SJSA1 (cell line): ENCODE results near the gene SLC7A8. TPM values are rescaled to one million over a fixed set of nuclear protein-coding genes. Genes with fewer than 3 reads are reported as not detected.

Source experiments
- DNase-seq, 2 experiments: peaks; one replicate each; pipeline ENCODE4 v3.0.0-alpha.2; 2015 to 2020; ENCODE audit warnings: low spot score in 2 of 2, low read depth in 1 of 2
- H3K27ac ChIP-seq: fragments of 250-450 bp; sonication (Bioruptor Pico); 2 replicates; pipeline ENCODE4 v1.5.1; 2020; ENCODE audit warnings: mild to moderate bottlenecking, moderate library complexity
- H3K27me3 ChIP-seq: fragments of 250-450 bp; sonication (Bioruptor Pico); replicated peaks from 2 replicates; pipeline ENCODE4 v1.5.1; 2020; ENCODE audit warnings: mild to moderate bottlenecking, moderate library complexity
- H3K36me3 ChIP-seq: fragments of 250-450 bp; sonication (Bioruptor Pico); 2 replicates; pipeline ENCODE4 v1.5.1; 2020; ENCODE audit warnings: mild to moderate bottlenecking
- H3K4me1 ChIP-seq: fragments of 250-450 bp; sonication (Bioruptor Pico); replicated peaks from 2 replicates; pipeline ENCODE4 v1.6.1; 2021; ENCODE audit warnings: mild to moderate bottlenecking
- H3K4me3 ChIP-seq: fragments of 250-450 bp; sonication (Bioruptor Pico); 2 replicates; pipeline ENCODE4 v1.5.1; 2020; ENCODE audit warnings: mild to moderate bottlenecking
- H3K9me3 ChIP-seq: fragments of 250-450 bp; sonication (Bioruptor Pico); replicated peaks from 2 replicates; pipeline ENCODE4 v1.5.1; 2020; ENCODE audit warnings: mild to moderate bottlenecking
- total RNA-seq: library from RNA; depleted of rRNA; stranded (reverse); fragments of >200 nt; shearing (Covaris generic); gene quantifications from 2 replicates; pipeline ENCODE4 v1.2.3, GENCODE V29; 2014

The SLC7A8 gene
- total RNA-seq, 1 experiment from 2014 or later, result 0.45 TPM

DNA sequence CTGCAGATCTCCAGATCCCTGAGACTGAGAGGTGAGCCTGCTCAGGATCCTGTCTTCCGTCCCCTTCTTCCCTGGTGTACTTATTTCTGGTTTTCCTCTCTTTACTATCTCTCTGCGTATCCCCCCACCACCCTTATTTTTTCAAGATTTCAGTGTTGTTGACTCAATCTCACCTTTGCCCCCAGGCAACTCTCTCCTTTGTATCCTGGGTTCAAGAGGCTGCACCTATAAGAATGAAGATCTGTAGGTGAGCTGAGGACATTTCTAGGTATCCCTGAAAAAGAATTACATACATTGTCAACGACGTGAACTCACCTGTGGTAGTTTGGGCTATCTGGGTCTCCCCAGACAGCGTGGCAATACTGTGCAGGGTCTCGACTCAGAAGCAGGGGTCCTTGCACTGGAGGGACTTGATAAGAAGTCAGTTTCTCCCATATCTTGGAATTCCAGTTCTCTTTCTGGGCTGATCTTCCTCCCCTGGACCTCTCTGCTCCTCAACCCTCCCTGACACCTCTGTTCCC lies 79.3 kb downstream of the SLC7A8 start:
- DNase-seq, result no peak
- no peak overlapping the region for H3K4me3 ChIP-seq
- H3K9me3 ChIP-seq, result no peaks in the 10 kb centered on the region
- H3K27ac ChIP-seq, result no peak overlapping the region
- H3K4me1 ChIP-seq, result no peaks in the 10 kb centered on the region
- H3K27me3 ChIP-seq, result no peaks in the 10 kb centered on the region
- H3K36me3 ChIP-seq, result peaks cover 4% of the 10 kb centered on the region; the same call in 1 of the 2 replicates

DNA sequence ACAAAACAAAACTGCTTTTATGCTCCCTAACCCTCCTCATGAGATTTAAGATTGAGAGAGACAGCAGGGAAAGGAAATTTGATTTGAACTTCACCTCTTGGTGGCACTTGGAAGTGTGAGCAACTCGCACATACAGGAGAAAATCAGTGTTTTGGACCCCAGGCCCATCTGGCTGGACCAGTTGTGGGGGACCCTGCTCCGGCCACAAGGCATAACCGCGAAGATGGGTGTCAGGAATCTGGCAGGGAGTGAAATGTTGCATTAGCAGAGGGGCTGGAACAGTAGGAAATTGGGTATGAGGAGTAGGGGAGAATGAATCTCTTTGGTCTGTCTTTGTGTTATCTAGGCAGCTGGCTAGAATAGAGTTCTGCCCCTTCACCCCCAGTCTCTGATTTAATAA lies 79.9 kb downstream of the SLC7A8 start:
- H3K27ac ChIP-seq, result no peak overlapping the region
- DNase-seq, result no peak
- no peaks in the 10 kb centered on the region for H3K4me1 ChIP-seq
- H3K36me3 ChIP-seq, result peaks cover 9% of the 10 kb centered on the region; the same call in 1 of the 2 replicates
- no peaks in the 10 kb centered on the region for H3K27me3 ChIP-seq
- no peak overlapping the region for H3K4me3 ChIP-seq
- H3K9me3 ChIP-seq, result no peaks in the 10 kb centered on the region

- Histone ChIP-seq H3K4me3 (no peak overlapping the region), H3K27me3 (no peaks in the 10 kb centered on the region), H3K9me3 (no peaks in the 10 kb centered on the region), H3K36me3 (peaks cover 17% of the 10 kb centered on the region), H3K27ac (no peak overlapping the region), H3K4me1 (no peaks in the 10 kb centered on the region)
- DNase-seq, result no peak
Observed at GRCh38 chr14:23102801-23103200, 80.7 kb downstream of the SLC7A8 start.

GRCh38 chr14:23101986-23102625 lies 81.4 kb downstream of the SLC7A8 start:
- H3K4me1 ChIP-seq, result no peaks in the 10 kb centered on the region

DNA sequence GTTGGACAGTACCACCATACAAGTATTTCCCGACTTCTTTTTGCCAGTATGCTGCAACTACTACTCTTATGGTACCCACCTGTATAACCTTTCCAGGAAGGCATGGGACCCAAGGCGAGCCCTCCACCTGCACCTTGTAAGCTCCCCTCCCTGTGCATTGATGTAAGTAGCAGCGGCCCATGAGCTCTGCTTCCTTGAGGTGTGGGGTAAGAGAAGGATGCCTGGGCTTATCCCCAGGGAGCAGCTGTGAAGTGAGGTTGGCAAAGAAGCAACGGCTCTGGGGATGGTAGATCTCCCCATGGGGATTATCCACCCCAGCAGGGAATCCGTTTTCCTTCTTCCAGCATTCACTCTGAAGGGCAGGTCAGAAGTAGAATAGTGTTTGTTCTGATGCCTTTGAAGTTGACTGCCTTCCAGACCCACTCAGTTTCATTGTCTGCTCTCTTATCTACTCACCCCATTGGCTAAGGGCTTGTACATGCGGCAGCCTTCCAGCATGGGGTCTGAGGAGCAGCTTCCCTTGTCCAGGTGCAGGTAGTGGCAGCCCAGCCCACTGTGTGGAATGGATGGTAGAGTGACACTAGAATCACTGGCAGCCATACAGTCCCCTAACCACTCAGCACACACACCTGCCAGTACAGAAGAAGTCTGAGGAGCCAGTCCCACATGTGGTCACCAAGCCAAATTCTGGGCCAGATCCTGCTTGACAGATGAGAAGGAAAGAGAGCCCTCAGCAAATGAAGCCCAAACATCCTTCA lies 82.1 kb downstream of the SLC7A8 start:
- no peak overlapping the region for H3K4me3 ChIP-seq
- no peaks in the 10 kb centered on the region for H3K9me3 ChIP-seq
- DNase-seq, result no peak
- H3K36me3 ChIP-seq, result peaks cover 29% of the 10 kb centered on the region
- no peaks in the 10 kb centered on the region for H3K27me3 ChIP-seq
- H3K4me1 ChIP-seq, result 0 out of 2 replicates have a peak, but pooled peaks cover 4% of the 10 kb centered on the region
- no peak overlapping the region for H3K27ac ChIP-seq

More at GRCh38 chr14:23101986-23102625, 81.4 kb downstream of the SLC7A8 start:
- Histone ChIP-seq H3K9me3 (no peaks in the 10 kb centered on the region), H3K36me3 (peaks cover 24% of the 10 kb centered on the region), H3K27ac (no peak overlapping the region), H3K4me3 (no peak overlapping the region), H3K27me3 (no peaks in the 10 kb centered on the region)
- DNase-seq, result no peak

DNA sequence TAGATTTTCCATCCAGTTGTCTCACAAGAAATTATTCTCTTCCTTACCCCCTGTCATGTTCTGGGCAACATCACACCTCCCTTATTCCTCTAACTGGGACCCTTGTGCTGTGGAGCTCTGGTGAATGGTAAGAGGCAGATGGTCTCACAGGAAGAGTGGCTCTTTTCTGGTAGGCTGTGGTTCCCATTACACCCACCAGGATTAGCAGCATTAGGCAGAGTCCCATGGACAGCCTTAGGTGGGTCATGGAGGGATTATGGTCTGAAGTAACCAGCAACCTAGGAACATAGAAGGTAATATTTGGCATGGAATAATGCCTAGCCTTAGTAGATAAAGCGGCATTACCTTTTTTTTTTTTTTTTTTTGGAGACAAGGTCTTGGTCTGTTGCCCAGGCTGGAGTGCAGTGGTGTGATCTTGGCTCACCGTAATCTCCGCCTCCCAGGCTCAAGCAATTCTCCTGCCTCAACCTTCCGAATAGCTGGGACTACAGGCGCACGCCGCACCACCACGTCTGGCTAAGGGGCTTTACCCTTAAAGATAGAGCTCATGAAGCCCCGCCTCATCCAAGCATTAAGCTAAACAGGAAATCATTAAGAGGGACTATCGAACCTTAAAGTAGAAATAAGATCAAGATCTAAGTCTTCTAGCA lies 84.1 kb downstream of the SLC7A8 start:
- Histone ChIP-seq H3K4me1 (0 out of 2 replicates have a peak, but pooled peaks cover 4% of the 10 kb centered on the region), H3K9me3 (no peaks in the 10 kb centered on the region), H3K4me3 (no peak overlapping the region), H3K36me3 (peaks cover 37% of the 10 kb centered on the region), H3K27ac (no peak overlapping the region), H3K27me3 (no peaks in the 10 kb centered on the region)
- no peak for DNase-seq

DNA sequence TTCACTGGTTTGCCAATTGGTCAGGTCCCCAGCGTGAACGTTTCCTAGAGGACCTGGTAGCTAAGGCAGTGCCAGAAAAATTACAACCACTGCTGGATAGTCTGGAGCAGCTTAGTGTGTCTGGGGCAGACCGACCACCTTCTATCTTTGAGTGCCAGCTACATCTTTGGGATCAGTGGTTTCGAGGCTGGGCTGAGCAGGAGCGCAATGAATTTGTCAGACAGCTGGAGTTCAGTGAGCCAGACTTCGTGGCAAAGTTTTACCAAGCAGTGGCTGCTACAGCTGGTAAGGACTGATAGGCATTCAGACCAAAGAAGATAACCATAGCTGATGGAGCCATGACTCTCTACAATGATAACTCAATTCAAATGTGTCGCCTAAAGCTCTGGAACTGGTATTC lies 85.7 kb downstream of the SLC7A8 start:
- no peak overlapping the region for H3K27ac ChIP-seq
- H3K4me1 ChIP-seq, result 0 out of 2 replicates have a peak, but pooled peaks cover 4% of the 10 kb centered on the region
- H3K27me3 ChIP-seq, result no peaks in the 10 kb centered on the region
- no peak for DNase-seq
- H3K36me3 ChIP-seq, result peaks cover 45% of the 10 kb centered on the region
- H3K9me3 ChIP-seq, result no peaks in the 10 kb centered on the region
- H3K4me3 ChIP-seq, result no peak overlapping the region

DNA sequence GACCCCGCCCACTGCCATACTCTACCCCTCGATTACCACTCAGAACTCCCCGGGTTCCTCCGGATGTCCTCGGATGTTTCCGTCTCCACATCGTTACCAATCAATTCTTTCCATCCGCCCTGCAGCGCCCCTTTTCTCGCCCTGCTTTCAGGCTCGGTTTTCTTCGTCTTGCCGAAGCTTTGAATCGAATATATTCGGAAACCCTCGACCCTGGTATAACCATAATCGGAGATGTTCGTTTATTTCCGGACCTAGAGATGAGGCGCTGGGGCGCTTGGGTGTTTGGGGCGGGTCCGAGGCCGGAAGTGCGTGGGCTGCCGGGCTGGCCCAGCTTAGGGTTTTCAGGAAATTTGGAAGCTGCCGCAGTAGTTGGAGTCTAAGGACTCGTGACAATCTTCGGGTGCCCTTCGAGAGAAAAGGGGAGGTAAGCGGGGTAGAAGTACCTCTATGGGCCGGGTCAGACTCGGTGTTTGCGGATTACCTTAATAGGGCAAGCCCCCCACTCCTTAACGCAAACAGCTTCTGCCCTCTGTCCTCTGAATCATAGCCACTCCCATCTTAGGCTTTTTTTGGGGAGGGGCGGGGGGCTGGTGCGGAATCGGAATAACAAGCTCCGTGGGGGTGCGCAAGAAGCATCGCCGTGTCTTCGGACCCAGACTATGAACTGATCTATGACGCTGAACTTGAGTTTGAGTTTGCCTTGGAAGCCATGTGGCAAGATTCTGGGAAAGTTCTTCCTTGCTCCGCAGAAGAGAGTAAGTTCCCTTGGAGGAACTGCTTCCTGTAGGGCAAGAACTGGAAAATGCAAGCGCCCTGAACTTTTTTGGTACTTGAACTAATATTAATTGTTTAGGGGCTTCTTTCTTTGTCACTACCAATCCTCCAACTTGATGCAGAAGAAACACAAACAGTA lies 88.0 kb downstream of the SLC7A8 start, which contains the start of gene C14orf119:
TSS of gene C14orf119 (plus strand) at position 310 of the 913 bp plus-strand sequence. CDS start 2,154 bp downstream, outside the sequence.
- H3K27me3 ChIP-seq, result no peaks in the 10 kb centered on the region
- H3K27ac ChIP-seq, result peak within 1 kb of the TSS; percentile 84
- H3K4me3 ChIP-seq, result peak within 1 kb of the TSS; percentile 82
- no peaks in the 10 kb centered on the region for H3K9me3 ChIP-seq
- H3K36me3 ChIP-seq, result peaks cover 63% of the 10 kb centered on the region
- H3K4me1 ChIP-seq, result 0 out of 2 replicates have a peak, but pooled peaks cover 4% of the 10 kb centered on the region
- DNase-seq, result peak; percentile 98

- Histone ChIP-seq H3K36me3 (peaks cover 71% of the 10 kb centered on the region), H3K9me3 (no peaks in the 10 kb centered on the region)
- DNase-seq, result peak; percentile 78 to 96
Observed at GRCh38 chr14:23094666-23095195, 88.7 kb downstream of the SLC7A8 start, which contains the start of gene ACIN1. Gene ACIN1, minus strand, starts transcription at chr14:23095136. Its CDS starts 24 bp downstream, at chr14:23095112.

GRCh38 chr14:23093991-23094665 lies 89.3 kb downstream of the SLC7A8 start:
- peak overlapping the region; percentile 82 for H3K4me3 ChIP-seq
- no peaks in the 10 kb centered on the region for H3K27me3 ChIP-seq
- DNase-seq, result no peak
- H3K9me3 ChIP-seq, result no peaks in the 10 kb centered on the region
- no peak overlapping the region for H3K27ac ChIP-seq
- H3K36me3 ChIP-seq, result peaks cover 73% of the 10 kb centered on the region
- 0 out of 2 replicates have a peak, but pooled peaks cover 4% of the 10 kb centered on the region for H3K4me1 ChIP-seq

More at GRCh38 chr14:23094666-23095195, 88.7 kb downstream of the SLC7A8 start, which contains the start of gene ACIN1:
- no peaks in the 10 kb centered on the region for H3K27me3 ChIP-seq
- peak within 1 kb of the TSS; percentile 82 for H3K4me3 ChIP-seq
- peak within 1 kb of the TSS; percentile 84 for H3K27ac ChIP-seq
- 0 out of 2 replicates have a peak, but pooled peaks cover 4% of the 10 kb centered on the region for H3K4me1 ChIP-seq

- no peak overlapping the region for H3K4me3 ChIP-seq
- H3K4me1 ChIP-seq, result 0 out of 2 replicates have a peak, but pooled peaks cover 4% of the 10 kb centered on the region
- H3K27me3 ChIP-seq, result no peaks in the 10 kb centered on the region
- DNase-seq, result no peak
- no peaks in the 10 kb centered on the region for H3K9me3 ChIP-seq
- no peak overlapping the region for H3K27ac ChIP-seq
- H3K36me3 ChIP-seq, result peaks cover 73% of the 10 kb centered on the region
Observed at GRCh38 chr14:23093526-23093925, 89.9 kb downstream of the SLC7A8 start.

DNA sequence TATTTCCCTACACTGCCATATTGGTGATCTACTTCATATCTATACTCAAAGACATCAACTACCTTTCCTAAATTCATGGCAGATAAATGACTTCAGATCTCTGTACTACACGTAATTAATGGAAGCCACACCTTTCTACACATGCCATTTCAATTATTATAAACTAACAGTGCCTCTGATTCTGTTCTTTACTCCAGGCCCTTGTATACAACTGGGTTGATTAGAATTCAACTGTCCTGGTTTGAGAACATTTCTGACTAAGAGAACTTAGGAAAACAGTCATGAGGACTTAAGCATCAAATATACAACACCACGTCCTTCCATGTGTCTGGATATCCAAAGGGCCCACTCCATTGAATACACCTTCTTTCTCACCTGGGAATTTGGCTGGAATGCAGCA lies 90.4 kb downstream of the SLC7A8 start:
- peaks cover 73% of the 10 kb centered on the region for H3K36me3 ChIP-seq
- H3K4me3 ChIP-seq, result no peak overlapping the region
- no peak overlapping the region for H3K27ac ChIP-seq
- H3K9me3 ChIP-seq, result no peaks in the 10 kb centered on the region
- H3K4me1 ChIP-seq, result 0 out of 2 replicates have a peak, but pooled peaks cover 4% of the 10 kb centered on the region
- no peak for DNase-seq
- H3K27me3 ChIP-seq, result no peaks in the 10 kb centered on the region
